Suppressor macrophage treated with lipopolysaccharide for 4 hours (primary cell): ENCODE results near the gene FTH1.
"Not testable (repeated sequence)": the region's sequence is repeated elsewhere in the genome, so short reads cannot be mapped to it uniquely, and the experiment has no call there.

ENCODE experiments used
- DNase-seq: peaks from one replicate; pipeline ENCODE4 v3.0.0-alpha.2; 2020

FTH1 gene

GRCh38 chr11:61963282-61964057 lies 4.0 kb downstream of the FTH1 start:
- DNase-seq, result peak; percentile 95

GRCh38 chr11:61963016-61963281 lies 4.5 kb downstream of the FTH1 start:
- DNase-seq, result peak; percentile 94

- DNase-seq, result peak; percentile 81
Observed at GRCh38 chr11:61962213-61963015, 5.0 kb downstream of the FTH1 start.

GRCh38 chr11:61961570-61962212 lies 5.7 kb downstream of the FTH1 start:
- peak; percentile 62 for DNase-seq

GRCh38 chr11:61960532-61960931 lies 6.9 kb downstream of the FTH1 start:
- no peak for DNase-seq

GRCh38 chr11:61959678-61960077 lies 7.8 kb downstream of the FTH1 start:
- no peak for DNase-seq

GRCh38 chr11:61959114-61959513 lies 8.3 kb downstream of the FTH1 start:
- DNase-seq, result no peak

- no peak for DNase-seq
Observed at GRCh38 chr11:61958590-61958989, 8.8 kb downstream of the FTH1 start.

GRCh38 chr11:61957021-61957770 lies 10.2 kb downstream of the FTH1 start:
- DNase-seq, result no peak

- DNase-seq, result no peak
Observed at GRCh38 chr11:61956191-61957020, 11.0 kb downstream of the FTH1 start.

- DNase-seq, result peak; percentile 37
Observed at GRCh38 chr11:61955422-61956135, 11.9 kb downstream of the FTH1 start.

- peak; percentile 94 for DNase-seq
Observed at GRCh38 chr11:61954851-61955421, 12.5 kb downstream of the FTH1 start.

GRCh38 chr11:61954106-61954850 lies 13.2 kb downstream of the FTH1 start:
- peak; percentile 39 for DNase-seq

GRCh38 chr11:61953632-61954031 lies 13.8 kb downstream of the FTH1 start:
- DNase-seq, result not testable (repeated sequence)

GRCh38 chr11:61952882-61953281 lies 14.6 kb downstream of the FTH1 start:
- DNase-seq, result no peak

- no peak for DNase-seq
Observed at GRCh38 chr11:61951484-61952135, 15.8 kb downstream of the FTH1 start.

- DNase-seq, result no peak
Observed at GRCh38 chr11:61950035-61950547, 17.3 kb downstream of the FTH1 start, which contains the start of gene BEST1. TSS of gene BEST1 (plus strand) at chr11:61950351. CDS start at chr11:61951807, 1,456 bp downstream.

GRCh38 chr11:61949169-61950034 lies 18.0 kb downstream of the FTH1 start:
- peak; percentile 79 for DNase-seq
